Adipose tissue (tissue), 3 donors: Measurements from ENCODE around the gene UBTD1. TPM values are rescaled to one million over a fixed set of nuclear protein-coding genes. Genes with fewer than 3 reads are reported as not detected.
"Not testable (repeated sequence)": the region's sequence is repeated elsewhere in the genome, so short reads cannot be mapped to it uniquely, and the experiment has no call there.

Experiments used
- H3K27ac ChIP-seq: one replicate; pipeline ENCODE4 v1.5.1; 2013; ENCODE audit warnings: low read depth, low read length
- WGBS, 3 donors: extraction: QIAGEN DNeasy Blood & Tissue Kit; methylation state at CpG; one replicate each; pipeline ENCODE4 v1.1.7; 2013; 5-methylcytosine and 5-hydroxymethylcytosine counted together
- polyA plus RNA-seq, 3 donors: library from polyadenylated mRNA; stranded (reverse); fragments of 200-250 nt; gene quantifications; one replicate each; pipeline ENCODE4 v1.2.3, GENCODE V29; 2013
- donor health status: healthy with polysubstance abuse.
- donor health status: Bipolar disorder and iron deficiency.
- donor health status: healthy.

UBTD1 gene, protein sequence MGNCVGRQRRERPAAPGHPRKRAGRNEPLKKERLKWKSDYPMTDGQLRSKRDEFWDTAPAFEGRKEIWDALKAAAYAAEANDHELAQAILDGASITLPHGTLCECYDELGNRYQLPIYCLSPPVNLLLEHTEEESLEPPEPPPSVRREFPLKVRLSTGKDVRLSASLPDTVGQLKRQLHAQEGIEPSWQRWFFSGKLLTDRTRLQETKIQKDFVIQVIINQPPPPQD
- polyA plus RNA-seq = 10 to 100 TPM in 2 of 3 donors, 1 to 10 TPM in 1; 8.0 to 38.8 (median 24.9) TPM

GRCh38 chr10:97498841-97499560 lies at the start of gene UBTD1:
Gene UBTD1 (plus strand): TSS chr10:97498924. CDS start chr10:97499204, 280 bp downstream.
- H3K27ac ChIP-seq = no peak within 1 kb of the TSS
- WGBS, 3 donors = 0% methylated on average over 38 to 66 of the region's 66 CpGs

DNA sequence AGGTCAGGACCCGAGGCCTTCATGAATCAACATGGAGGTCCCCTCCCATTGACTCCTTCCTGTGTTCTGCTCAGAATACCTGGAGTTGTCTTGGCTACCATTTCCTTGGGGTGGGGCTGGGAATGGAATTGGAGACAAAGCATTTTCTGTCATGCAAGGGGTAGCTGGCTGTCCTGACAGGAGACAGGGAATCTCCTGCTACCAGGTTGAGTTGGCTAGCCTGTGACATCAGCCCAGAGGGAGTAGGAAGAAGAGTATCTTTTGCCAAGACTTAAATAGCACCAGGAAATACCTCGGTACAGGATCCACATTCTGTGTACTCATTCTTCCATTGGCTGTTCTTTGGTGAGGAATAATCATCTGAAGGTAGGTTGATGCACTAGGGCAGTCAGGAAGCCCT lies 47.9 kb upstream of the UBTD1 start:
- WGBS, 3 donors = 63 to 79% (median 70%) methylated on average over 2 of the region's 2 CpGs

GRCh38 chr10:97451605-97452004 lies 47.1 kb upstream of the UBTD1 start:
- H3K27ac ChIP-seq = no peak overlapping the region

More for the DNA sequence above, 47.9 kb upstream of the UBTD1 start:
- no peak overlapping the region for H3K27ac ChIP-seq

GRCh38 chr10:97452352-97452751 lies 46.4 kb upstream of the UBTD1 start:
- 91 to 92% (median 92%) methylated on average over 6 of the region's 6 CpGs for WGBS, 3 donors
- no peak overlapping the region for H3K27ac ChIP-seq

More at GRCh38 chr10:97451605-97452004, 47.1 kb upstream of the UBTD1 start:
- WGBS, 3 donors = 96 to 98% (median 96%) methylated on average over 15 to 17 of the region's 17 CpGs

DNA sequence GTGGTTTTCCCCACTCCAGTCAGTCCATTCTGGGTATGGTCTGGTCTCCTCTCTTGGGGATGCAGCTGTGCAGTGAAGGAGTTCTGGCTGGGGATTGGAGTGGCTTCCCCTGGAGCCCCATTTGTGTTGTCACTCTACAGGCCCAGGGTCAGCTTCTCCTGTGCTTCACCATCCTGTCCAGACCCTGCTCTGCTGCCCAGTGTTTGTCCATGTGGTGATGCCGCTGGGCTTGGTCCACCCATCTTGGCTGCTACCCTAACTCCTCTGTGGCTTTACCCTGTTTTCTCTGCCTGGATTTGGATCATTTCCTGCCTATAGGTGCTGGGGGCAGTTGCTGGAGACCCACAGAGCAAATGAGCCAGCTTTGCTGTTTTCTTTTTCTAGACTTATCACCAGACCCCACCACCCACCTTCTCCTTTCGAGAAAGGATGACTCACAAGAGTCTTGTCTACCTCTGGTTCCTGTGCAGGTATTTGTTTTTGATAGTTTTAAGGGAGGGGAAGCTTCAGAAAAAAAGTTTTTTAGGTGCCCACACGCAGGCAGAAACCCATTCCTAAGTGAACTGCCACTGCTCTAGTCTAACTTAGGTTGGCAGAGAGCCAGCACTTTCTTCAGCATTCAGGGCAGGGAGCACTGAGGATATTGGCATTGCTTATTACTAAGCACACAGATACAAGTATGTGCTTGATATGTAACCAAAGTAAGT lies 44.2 kb upstream of the UBTD1 start:
- H3K27ac ChIP-seq = no peak overlapping the region

GRCh38 chr10:97456034-97456685 lies 42.6 kb upstream of the UBTD1 start:
- no peak overlapping the region for H3K27ac ChIP-seq
- WGBS, 3 donors = 59 to 77% (median 71%) methylated on average over 5 of the region's 5 CpGs

More for the DNA sequence above, 44.2 kb upstream of the UBTD1 start:
- WGBS, 3 donors = 62 to 69% (median 64%) methylated on average over 3 of the region's 3 CpGs

- no peak overlapping the region for H3K27ac ChIP-seq
- 72 to 75% (median 72%) methylated on average over 3 of the region's 3 CpGs for WGBS, 3 donors
Measured at GRCh38 chr10:97456686-97457065, 42.0 kb upstream of the UBTD1 start.

- H3K27ac ChIP-seq = no peak overlapping the region
- 90 to 93% (median 93%) methylated on average over 7 of the region's 7 CpGs for WGBS, 3 donors
Measured at GRCh38 chr10:97459111-97459510, 39.6 kb upstream of the UBTD1 start.

DNA sequence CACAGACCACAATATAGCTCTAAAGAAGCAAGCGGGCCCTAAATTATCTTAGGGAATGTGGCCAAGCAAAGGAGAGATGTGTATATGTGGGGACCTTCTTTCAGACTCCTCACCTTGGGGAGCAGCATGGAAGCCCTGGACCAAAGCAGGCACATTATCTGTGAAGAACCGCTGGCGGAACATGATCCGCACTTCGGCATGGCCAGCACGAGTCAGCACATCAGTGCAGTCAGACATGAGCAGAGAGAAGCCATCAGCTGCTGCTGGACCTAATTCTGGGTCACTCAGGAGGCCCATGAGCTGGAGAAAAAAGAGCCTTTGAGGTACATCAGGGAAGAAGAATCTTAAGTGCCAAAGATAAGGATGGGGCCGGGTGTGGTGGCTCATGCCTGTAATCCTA lies 38.8 kb upstream of the UBTD1 start:
- no peak overlapping the region for H3K27ac ChIP-seq
- WGBS, 3 donors = 77 to 85% (median 78%) methylated on average over 7 of the region's 7 CpGs

GRCh38 chr10:97462309-97462708 lies 36.4 kb upstream of the UBTD1 start:
- no peak overlapping the region for H3K27ac ChIP-seq

DNA sequence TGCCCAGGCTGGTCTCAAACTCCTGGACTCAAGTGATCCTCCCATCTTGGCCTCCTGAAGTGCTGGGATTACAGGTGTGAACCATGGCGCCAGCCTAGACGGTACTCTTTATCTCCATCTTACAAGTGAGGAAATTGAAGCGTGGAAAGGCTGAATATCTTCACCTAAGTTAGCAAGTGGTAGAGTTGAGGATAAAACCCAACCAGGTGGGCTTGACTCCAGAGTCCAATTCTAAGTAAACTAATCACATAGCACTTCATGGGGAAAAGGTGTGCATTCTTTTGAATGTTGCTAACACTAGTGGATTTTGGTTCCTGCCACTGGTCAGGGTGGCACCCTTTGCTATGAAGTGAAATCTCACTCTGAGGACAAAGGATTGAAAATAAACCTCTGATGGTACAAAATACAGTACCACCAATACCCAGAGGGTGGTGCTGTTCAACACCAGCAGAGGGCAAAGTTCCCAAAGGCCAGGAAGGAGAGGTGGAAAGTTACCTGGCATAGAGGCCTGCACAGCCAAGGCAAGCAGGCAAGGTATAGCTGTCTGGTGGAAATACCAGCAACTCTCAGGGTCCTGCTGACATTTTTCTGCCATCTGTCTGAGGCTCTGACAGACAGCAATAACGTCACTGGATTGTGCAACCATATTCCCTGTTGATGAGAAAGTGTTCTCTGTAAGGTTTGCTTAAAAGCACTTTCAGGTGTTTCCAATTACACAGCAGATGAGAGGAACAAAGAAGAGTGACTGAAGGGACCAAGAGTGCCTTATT lies 35.2 kb upstream of the UBTD1 start:
- 65 to 75% (median 75%) methylated on average over 4 of the region's 4 CpGs for WGBS, 3 donors

More at GRCh38 chr10:97462309-97462708, 36.4 kb upstream of the UBTD1 start:
- 94 to 98% (median 95%) methylated on average over 2 of the region's 2 CpGs for WGBS, 3 donors

DNA sequence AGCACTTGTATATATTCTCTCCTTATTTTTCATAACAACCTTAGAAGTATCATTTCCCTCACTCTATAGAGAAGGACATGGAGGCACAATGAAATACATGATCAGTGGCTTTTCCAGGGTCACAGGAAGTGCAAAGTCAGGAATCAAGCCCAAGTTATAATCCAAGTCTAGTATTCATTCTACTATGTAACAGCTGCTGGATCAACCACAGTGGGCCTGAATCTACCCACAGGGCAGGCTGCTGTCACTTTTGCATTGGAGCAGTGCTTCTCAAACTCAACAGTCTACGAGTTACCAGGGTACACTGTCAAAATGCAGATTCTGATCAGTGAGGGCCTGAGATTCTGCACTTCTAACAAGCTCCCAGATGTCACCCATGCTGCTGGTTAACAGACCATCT lies 34.5 kb upstream of the UBTD1 start:
- H3K27ac ChIP-seq = no peak overlapping the region
- WGBS, 3 donors = 62 to 82% (median 68%) methylated on average over 1 of the region's 1 CpG

More for the DNA sequence above, 35.2 kb upstream of the UBTD1 start:
- no peak overlapping the region for H3K27ac ChIP-seq

- H3K27ac ChIP-seq = no peak overlapping the region
Measured at GRCh38 chr10:97465982-97466381, 32.7 kb upstream of the UBTD1 start.

GRCh38 chr10:97466755-97467154 lies 32.0 kb upstream of the UBTD1 start:
- H3K27ac ChIP-seq = no peak overlapping the region
- WGBS, 3 donors = 93 to 95% (median 93%) methylated on average over 4 of the region's 4 CpGs

More at GRCh38 chr10:97465982-97466381, 32.7 kb upstream of the UBTD1 start:
- WGBS, 3 donors = 89 to 90% (median 90%) methylated on average over 7 of the region's 7 CpGs

GRCh38 chr10:97468162-97468561 lies 30.6 kb upstream of the UBTD1 start:
- 80 to 82% (median 81%) methylated on average over 3 of the region's 3 CpGs for WGBS, 3 donors
- no peak overlapping the region for H3K27ac ChIP-seq

GRCh38 chr10:97468781-97469180 lies 29.9 kb upstream of the UBTD1 start:
- H3K27ac ChIP-seq = not testable (repeated sequence)
- WGBS, 3 donors = 94 to 96% (median 94%) methylated on average over 12 of the region's 12 CpGs

- H3K27ac ChIP-seq = no peak overlapping the region
- 96 to 99% (median 98%) methylated on average over 4 of the region's 4 CpGs for WGBS, 3 donors
Measured at GRCh38 chr10:97474918-97475317, 23.8 kb upstream of the UBTD1 start.
